ENCODE measurements around the gene ACAP3.

Gene ACAP3

GRCh38 chr1:1314237-1314586 is 6.5 kb upstream of the ACAP3 start:
- no peak for DNase-seq (ENCODE audit: low read depth)

GRCh38 chr1:1313500-1314236 is 5.9 kb upstream of the ACAP3 start:
- no peak for DNase-seq (ENCODE audit: low read depth)

GRCh38 chr1:1312450-1313314 is 5.0 kb upstream of the ACAP3 start:
- no peak for DNase-seq (ENCODE audit: low read depth)

- no peak for DNase-seq (ENCODE audit: low read depth)
These were observed 3.7 kb upstream of the ACAP3 start for GRCh38 chr1:1311107-1312104.

- no peak for DNase-seq (ENCODE audit: low read depth)
These were observed 2.8 kb upstream of the ACAP3 start for GRCh38 chr1:1310476-1311053.

GRCh38 chr1:1310109-1310385 is 2.3 kb upstream of the ACAP3 start:
- DNase-seq (ENCODE audit: low read depth): no peak

GRCh38 chr1:1309251-1310108 is 1.8 kb upstream of the ACAP3 start:
- no peak for DNase-seq (ENCODE audit: low read depth)

- no peak for DNase-seq (ENCODE audit: low read depth)
These were observed 1.1 kb upstream of the ACAP3 start for GRCh38 chr1:1308756-1309250.

- DNase-seq (ENCODE audit: low read depth): no peak
These were observed 338 bp downstream of the ACAP3 start for GRCh38 chr1:1307261-1307922.

- DNase-seq (ENCODE audit: low read depth): no peak
These were observed 969 bp downstream of the ACAP3 start for GRCh38 chr1:1306661-1307260.

- DNase-seq (ENCODE audit: low read depth): no peak
These were observed 1.6 kb downstream of the ACAP3 start for GRCh38 chr1:1306070-1306660.

GRCh38 chr1:1305300-1306069 is 2.2 kb downstream of the ACAP3 start:
- peak; percentile 66 for DNase-seq (ENCODE audit: low read depth)

GRCh38 chr1:1304331-1305299 is 3.1 kb downstream of the ACAP3 start:
- no peak for DNase-seq (ENCODE audit: low read depth)

GRCh38 chr1:1303736-1304135 is 4.0 kb downstream of the ACAP3 start:
- DNase-seq (ENCODE audit: low read depth): no peak

GRCh38 chr1:1302951-1303509 is 4.7 kb downstream of the ACAP3 start:
- DNase-seq (ENCODE audit: low read depth): no peak

GRCh38 chr1:1302006-1302430 is 5.7 kb downstream of the ACAP3 start:
- no peak for DNase-seq (ENCODE audit: low read depth)

- DNase-seq (ENCODE audit: low read depth): no peak
These were observed 7.4 kb downstream of the ACAP3 start for GRCh38 chr1:1300352-1300739.
